HG03060 (cell line): ENCODE results near the gene BDH1.
"Not testable (repeated sequence)": the region's sequence is repeated elsewhere in the genome, so short reads cannot be mapped to it uniquely, and the experiment has no call there.

Experiments used
- ATAC-seq: cut with Tn5 transposase; IDR thresholded peaks from one replicate; pipeline ENCODE4 v1.9.1; 2021; ENCODE audit warnings: low read depth, moderate number of reproducible peaks; ENCODE audit not compliant: unreplicated experiment

Gene BDH1

DNA sequence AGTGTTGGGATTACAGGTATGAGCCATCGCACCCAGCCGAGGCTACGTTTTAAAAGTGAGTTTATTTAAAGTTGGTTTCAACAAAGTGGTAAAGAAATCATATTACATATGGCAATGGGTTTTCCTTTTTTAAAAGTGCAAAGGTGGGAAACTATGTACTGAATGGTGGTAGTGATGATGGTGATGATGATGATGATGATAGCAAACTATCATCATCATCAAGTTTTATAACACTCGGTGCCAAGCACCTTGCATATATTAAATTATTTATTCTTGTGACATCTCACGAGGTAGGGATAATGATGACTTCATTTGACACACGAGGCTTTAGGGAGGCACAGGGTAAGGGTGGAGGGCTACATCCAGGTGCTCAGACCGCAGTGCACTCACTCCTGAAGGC is 64.3 kb downstream of the BDH1 start:
- ATAC-seq = no peak

DNA sequence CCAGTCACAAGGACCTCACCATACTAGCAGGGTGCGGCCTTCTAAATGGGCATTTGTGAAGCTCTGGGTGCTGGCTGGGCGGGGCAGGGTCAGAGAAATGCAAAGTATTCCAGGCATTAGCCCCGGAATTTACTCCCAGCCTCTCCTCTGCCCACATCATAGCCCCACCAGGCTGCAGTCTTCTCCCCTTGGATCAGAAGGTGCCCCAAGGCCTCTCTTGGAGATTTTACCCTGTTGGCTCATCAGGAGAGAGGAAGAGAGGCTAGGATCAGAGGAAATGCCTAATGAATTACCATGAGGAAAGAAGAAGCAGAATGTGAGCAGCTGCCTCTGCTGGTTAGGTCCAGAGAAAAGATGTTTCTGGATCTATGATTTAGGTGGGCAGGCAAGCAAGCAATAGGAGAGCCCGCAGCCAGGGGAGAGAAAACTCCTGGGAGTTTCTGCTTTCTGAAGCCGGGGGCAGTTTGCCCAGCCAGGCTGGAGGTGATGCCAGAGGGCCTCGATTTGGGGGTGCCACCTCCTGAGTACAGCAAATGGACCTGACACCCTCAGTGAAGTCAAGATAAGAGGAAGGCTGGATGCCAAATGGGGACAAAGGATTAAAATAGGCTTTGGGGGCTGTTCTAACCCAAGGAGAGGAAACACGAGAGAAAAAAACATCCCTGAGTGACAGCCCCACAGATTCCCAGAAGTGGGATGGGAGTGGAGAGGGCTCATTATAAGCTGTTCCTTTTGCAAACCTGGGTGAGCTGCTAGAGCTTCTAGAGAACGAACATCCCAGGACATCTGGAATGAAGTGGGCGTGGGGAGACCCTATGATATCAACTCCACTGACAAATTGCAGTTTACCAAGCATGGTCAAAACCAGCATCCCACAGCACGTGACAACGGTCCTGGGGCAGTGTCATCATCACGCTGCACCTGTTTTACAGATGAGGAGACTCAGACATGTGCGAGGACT is 65.4 kb downstream of the BDH1 start:
- no peak for ATAC-seq

DNA sequence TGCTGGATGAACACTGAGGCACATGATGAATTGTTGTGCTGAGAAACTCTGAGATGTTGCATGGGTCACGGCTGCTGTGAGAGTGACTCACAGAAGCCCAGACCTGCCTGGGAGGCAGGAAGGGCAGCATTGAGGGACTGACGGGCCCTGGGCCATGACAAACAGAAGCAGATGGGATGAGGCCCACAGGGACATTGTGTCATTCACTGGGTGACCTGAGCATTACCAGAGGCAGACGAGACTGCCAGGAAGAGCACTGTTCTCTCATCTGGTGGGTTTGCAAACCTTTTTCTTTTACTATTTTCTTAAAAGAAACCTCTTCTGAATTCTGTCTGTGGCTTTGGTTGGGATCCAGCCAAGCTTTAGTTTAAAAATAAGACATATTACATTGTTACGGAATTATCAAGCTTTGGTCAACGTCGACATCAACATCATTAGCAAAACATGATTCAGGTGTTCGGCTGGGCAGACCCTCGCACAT is 67.8 kb downstream of the BDH1 start:
- ATAC-seq = no peak

DNA sequence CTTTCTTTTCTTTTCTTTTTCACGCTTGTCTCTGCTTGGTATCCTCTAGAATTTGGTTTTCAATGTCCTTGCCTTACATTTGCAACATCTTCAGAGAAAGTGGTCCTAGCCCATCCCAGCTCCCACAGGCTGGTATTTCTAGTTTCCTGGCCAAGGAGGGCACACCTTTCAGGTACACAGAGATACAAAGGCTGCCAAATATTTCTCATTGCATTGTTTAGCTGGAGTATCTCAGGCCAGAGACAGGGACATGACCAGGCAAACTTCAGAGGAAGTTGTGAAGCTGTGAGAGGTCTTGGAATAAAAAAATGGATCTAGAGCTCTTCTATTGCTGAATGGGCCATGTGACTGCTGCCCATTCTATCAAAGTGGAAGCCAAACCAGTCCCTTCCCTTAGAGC is 68.9 kb downstream of the BDH1 start:
- no peak for ATAC-seq

DNA sequence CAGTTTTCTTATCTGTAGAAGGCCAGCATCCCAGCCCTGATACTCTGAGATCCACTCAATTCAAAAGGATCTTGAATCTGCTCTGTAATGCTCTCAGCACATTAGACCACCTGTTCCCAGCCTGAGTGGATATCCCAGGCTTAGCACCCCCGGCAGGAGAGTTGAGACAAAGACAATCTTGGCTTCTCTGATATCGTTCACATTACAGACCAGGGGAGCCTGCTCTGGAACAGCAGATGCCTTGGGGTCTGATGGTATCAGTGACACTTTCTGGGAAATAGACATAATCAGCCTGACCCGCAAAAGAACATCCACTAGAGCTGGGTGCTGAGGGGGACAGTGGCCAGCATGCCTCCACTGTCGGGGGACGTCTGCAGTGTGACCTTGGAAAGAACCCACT is 70.6 kb downstream of the BDH1 start:
- ATAC-seq = no peak

DNA sequence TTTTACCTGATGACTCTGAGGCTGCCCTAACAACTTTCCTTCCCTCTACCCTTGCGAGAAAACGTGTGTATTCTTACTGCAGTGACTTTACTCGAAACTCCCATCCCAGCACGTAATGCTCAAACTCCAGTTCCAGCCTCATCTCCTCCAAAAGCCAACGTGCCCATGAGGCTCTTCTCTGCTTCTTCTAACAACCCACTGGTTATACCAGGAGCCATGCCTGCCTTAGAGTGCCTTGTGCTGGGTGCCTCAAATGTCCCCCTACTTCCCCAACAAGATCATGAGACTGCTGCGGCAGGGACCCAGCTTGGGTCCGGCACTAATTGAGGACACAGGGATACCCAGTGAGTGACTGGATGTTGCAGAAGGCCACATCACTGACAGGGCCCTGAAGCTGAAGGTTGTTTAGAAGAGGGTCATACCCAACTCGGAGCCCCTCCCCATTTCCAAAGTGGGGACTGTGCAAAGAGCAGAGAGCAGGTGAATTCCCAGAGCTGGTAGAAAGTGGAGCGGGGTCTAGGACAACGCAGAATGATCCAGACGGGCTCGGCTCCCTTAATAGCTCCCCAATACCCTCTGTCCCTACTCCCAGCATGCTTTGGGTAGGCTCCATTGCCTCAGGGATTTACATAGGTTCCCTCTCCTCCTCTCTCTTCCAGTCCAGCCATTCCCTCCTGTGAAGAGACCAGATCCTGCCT is 71.4 kb downstream of the BDH1 start:
- no peak for ATAC-seq

DNA sequence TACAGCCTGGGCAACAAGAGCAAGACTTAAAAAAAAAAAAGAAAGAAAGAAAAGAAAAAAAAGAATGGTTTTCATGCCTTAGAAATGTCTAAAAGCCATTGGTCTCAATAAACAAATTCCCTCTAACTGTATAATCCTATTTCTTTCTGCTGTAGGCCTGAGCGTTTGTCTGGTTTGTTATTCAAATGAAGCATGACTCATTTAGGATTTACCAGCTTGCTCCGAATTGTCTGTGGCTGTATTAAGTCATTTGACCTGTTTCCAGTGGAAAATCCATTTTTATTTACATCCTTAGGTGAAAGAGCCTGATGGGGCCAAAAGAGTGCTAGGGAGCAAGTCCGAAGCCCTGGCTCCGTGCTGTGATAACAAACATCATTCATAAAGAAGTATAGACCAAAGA is 73.8 kb downstream of the BDH1 start:
- no peak for ATAC-seq

DNA sequence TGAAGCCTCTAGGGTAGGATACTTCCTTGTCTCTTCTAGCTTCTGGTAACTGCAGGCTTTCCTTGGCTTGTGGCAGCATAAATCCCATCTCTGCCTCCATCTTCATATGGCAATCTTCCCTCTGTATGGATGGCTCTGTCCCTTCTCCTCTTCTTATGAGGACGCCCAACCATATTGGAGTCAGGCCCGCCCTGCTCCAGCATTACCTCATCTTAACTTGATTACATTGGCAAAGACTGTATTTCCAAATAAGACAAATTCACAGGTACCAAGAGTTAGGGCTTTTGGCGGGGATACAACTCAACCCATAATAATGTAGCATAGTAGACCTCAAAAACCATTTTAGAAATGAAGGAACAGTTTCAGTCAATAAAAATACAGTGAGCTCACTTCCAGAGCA is 75.4 kb downstream of the BDH1 start:
- no peak for ATAC-seq

DNA sequence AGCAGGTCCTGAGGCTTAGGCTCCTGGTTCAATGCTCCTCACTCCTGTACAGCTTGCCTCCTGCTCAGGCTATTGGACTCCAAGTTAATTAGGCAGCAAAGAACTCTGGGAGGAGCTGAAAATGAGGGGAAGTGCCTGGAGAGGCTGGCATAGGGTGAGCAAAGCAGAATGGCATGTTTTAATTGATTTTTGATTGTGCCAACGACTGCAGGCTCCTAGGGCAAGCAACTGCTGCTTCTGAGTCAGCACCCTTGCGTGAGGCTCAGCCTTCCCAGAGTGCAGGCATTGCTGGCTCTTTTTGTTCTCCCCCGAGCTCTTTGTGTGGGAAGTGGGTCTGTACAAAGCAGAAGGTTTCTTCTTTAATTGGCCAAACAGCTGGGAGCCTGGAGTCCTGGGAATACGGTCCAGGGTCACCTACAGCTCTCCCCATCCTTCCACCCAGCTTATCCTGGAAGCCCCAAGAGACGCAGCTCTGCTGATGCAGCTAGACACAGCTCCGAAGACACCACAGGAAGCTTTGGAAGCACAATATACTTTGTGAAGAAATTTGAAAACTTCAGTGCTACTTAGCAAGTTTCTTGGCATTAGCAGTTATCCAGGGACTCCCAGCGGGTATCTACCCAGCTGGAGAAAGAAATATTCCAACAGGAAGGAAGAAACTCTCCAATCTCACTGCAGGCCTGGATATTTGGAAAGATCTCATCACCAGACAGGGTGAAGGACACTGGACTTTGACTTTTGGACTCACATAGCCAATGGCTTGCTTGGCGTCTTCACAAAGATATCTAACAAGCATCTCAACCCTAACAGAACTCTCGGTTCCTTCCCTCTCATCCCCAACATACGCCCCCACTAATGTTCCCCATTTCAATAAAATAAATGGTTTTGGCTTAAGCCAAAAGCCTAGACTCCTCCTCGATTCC is 76.8 kb downstream of the BDH1 start:
- ATAC-seq = no peak

DNA sequence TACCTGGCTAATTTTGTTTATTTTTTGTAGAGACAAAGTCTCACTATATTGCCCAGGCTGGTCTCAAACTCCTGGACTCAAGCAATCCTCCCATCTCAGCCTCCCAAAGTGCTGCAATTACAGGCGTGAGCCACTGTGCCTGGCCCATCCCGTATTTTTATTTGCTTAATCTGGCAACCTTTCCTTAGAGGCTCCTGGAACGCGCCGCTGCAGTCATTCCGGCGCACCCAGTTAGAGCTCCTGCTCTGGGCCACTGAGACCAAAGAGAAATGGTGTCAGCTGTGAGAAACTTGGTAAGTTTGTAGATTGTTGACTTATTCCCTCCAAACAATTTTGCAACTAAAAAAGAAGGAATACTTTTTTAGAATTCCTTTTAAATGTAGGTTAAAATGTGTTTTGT is 78.0 kb downstream of the BDH1 start:
- ATAC-seq = not testable (repeated sequence)

DNA sequence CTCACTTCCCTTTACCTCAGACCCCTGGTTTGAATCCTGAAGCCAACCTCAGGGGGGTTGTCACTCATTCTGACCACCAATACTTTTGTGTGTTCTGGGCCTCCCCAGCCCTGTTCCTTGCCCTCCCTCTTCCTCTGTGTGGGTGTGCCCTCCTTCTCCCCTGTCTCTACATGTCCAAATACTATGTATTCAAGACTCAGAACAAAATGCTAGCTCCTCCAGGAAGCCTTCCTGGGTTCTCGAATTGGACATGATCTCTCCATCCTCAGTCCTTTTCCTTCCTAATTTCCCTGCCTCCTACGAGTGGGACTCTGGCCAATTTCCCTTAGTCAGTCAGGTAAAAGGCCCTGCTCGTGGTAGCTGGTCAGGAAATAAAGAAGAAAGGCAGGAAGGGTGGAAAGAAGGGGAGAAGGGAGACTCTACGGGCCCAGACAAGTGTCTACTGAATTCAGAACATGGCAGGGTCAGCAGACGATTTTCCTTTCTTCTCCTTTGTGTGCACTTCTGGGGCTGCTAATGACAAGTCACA is 79.7 kb downstream of the BDH1 start:
- no peak for ATAC-seq

DNA sequence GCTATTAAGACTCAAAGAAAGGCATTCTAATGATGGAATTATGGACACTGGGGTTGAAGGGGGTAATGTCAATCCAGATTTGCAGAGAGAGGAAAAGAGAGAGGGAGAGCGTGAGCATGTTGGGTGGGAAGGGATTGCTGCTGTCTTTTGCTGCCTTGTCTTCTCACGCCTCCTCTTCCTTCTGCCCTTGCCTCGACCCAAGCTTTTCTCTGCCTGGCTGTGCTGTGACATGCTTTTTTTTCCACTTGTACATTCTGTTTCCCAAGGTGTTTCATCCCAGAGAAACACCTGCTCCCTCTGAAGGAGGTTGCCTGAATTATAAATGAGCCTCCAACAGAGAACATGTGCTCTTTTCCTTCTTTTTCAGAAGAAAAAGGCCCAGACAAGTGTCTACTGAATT is 80.3 kb downstream of the BDH1 start:
- no peak for ATAC-seq

DNA sequence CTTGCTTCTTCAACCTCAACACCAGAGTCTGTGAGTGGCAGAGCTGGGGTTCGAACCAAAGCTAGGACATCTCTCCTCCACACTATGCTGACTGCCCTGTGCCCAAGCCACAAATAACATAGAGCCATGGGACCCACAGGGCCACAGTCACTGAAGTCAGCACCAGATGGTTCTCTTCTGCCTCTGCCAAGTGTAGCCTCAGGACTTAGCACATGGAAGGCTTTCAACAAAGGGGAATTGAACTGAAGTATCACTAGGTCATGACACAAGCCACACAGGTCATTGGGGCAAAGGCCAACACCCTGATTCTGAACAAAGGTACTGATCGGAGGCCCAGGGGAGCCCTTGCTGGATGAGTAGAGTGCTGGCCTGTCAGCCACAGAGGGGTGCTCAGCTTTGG is 83.6 kb downstream of the BDH1 start:
- no peak for ATAC-seq

DNA sequence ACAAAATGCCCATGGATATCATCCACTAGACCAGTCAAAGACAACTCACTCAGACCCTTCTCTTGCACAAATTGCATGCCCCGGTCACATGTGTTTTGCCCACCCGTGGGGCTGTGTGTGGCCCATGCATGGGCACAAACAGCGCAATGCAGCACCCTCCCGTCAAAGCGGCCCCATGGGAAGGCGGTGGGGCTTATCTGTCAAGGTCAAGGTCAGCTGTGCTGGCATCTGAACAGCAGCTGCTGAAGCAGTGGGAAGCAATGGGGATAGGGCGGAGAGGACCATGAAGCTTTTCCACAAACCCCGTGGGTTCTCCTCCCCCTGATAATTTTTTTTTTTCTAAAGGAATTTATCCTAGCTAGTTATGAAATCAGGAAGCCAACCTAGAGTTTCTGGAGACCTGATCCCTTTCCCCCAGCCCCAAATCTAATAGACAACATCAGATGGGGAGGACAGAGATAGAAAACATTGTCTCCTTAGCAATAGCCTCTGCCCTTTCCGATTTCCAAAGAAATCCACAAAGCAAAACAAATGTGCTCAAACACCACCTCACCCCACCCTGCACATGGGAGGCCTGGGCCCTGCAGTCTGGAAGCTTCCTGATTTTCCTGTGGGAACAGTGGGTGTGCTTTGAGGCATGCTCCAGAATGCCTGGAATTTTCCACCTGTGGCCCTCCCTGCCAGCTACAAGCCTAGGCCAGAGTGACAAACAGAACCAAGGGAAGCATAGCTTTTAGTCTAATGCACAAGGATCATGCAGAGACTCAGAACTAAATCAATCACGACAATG is 84.4 kb downstream of the BDH1 start:
- ATAC-seq = no peak

DNA sequence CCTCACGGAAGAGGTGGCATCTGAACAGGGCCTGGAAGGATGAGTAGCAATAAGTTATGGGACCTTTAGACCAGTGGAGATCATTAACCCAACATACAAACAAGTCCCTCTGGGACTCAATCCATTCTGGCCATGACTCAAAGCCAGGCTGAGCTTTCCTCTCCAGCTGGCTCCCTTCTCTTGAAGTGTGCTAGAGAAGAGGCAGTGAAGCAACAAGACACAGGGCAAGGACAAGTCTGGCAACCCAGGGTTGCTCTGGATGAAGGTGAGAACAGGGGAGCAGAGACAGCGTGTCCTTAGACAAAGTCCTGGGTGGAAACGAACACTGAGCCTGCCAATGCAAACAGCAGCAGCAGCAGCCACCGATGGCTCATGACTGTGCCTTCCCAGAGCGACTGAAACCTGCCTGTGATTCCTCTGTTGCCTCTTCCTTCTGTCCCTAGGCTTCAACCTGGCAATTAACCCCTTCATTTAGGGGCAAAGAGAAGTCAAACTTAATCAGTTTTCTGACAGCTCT is 86.8 kb downstream of the BDH1 start:
- no peak for ATAC-seq

DNA sequence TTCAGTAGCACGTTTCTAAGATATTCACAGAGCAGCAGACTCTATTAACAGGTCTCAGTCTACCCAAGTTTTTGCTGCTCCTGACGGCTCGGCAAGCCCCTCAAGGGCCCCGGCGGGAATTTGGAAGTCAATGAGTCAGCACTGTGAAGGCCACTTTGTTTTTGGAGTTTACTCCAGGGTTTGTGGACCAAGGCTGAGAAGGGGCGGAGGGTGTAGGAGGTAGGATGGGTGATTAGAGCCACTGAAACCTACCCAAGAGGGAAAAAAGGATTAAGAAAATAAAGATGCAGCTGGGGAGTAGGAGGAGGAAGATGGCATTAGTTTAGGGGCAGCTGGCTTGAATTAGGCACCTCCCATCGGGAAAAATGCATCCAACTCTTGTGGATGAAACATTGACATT is 87.6 kb downstream of the BDH1 start:
- no peak for ATAC-seq

DNA sequence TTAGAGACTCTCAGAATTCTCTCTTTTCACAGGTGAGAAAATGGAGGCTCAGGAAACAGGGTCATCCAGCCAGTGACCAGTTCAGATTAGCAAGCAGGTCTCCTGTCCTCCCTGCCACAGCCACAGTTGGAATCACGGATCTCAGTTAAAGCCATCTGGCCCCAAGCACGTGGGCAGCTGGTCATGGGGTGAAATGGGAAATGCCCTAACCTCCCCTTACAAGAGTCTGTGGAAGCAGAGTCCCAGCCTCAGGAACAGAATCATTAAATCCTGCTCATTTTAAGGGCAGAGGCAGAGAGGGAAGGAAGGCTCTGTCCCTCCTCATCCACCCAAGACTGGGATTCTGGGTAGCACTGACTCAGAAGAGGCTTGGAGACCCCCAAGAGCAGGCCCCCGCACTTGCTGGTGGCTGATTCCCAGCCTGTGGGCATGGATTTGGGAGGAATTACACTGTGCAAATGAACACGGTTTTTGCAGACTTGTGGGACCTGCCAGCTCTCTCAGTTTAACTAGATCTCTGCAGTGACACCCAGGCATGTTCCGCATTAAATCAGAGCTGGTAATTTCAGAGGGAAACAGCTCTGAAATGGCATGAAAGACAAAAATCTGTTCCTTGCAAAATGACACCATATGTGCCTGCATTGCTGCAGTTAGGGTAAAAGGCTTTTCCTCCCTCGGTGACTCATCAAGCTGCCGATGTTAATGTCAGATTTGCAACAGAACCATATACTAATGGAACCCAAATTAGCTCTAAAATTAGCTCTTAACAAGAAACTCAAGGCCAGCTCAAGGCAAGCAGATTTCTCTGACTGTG is 89.0 kb downstream of the BDH1 start:
- ATAC-seq = no peak

DNA sequence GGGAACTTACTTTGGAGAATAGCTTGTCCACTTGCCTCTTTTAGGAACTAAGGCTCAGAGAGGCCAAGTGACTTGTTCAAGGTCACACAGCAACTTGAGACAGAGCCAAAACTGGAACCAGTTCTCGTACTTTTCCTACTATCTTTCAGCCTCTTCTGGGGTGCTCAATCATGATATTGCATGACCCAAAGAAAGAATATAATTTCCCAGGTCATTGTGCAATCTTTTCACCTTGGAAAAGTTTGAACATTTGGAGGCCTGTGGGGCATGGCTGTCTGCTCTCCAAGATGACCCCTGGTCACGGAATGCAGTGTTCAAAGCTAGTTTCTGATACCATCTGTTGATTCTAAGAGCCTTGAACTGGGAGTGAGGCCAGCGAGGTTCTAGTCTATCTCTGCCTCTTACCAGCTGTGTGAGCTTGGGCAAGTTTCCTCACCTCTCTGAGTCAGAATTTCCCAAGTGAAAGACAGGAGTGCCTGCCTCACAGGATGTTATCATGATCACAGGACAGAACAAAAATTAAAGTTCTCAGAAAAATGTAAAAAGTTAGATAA is 89.7 kb downstream of the BDH1 start:
- no peak for ATAC-seq
